Stomach (tissue), 4 donors: ENCODE data around the gene CBFB.

Experiments used
- CTCF ChIP-seq, 7 experiments: fragments of 450-650 bp in 4 of 7; fragments of 200-600 bp in 3 of 7; sonication (generic) in 3 of 7; IDR thresholded peaks; one replicate each; pipeline ENCODE4 v1.5.1; 2016 to 2019; ENCODE audit warnings: antibody characterized with exemption in 7 of 7, control low read depth in 2 of 7, mild to moderate bottlenecking in 1 of 7
- POLR2A ChIP-seq, 4 donors: fragments of 450-650 bp; IDR thresholded peaks; one replicate each; pipeline ENCODE4 v1.6.1; 2016; ENCODE audit warnings: antibody characterized with exemption in 4 of 4, control low read depth in 2 of 4, mild to moderate bottlenecking in 1 of 4, moderate library complexity in 1 of 4

DNA sequence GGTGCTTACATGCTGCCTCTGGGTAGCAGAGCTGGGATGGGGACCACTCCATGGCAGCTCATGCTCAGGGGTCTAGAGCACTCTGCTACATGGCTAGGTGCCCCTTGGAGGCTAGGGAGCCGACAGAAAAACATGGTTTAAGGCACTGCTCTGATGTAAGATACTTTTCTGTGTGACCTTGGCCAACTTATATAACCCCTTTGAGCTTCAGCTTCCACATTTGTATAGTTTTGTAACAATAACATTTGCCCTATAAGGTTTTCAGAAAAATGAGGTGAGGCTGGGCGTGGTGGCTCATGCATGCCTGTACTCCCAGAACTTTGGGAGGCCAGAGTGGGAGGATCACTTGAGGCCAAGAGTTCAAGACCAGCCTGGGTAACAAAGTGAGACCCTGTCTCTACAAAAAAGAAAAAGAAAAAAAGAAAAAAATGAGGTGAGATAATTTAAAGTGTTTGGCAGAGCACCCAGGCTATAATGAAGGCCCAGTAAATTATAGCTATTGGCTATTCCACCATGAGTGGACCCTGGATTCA lies 37.3 kb upstream of the CBFB start:
- TF ChIP-seq CTCF (IDR thresholded peaks at IDR 0.05) = no peak
- TF ChIP-seq POLR2A (IDR thresholded peaks at IDR 0.05) = no peak
